Mesodermal cell (in vitro differentiated cells): ENCODE data around the gene PDE6A.
"Not testable (repeated sequence)": the region's sequence is repeated elsewhere in the genome, so short reads cannot be mapped to it uniquely, and the experiment has no call there.

Source experiments
- H3K27ac ChIP-seq: 2 replicates; pipeline ENCODE4 v1.7.0; 2013; ENCODE audit warnings: mild to moderate bottlenecking, low read depth, low read length, moderate library complexity; ENCODE audit not compliant: severe bottlenecking
- H3K36me3 ChIP-seq: 2 replicates; pipeline ENCODE4 v1.7.1; 2013; ENCODE audit warnings: mild to moderate bottlenecking, low read length, moderate library complexity; ENCODE audit not compliant: control insufficient read depth, insufficient read depth
- H3K4me1 ChIP-seq: one replicate; pipeline ENCODE4 v1.7.1; 2013; ENCODE audit warnings: mild to moderate bottlenecking, low read length; ENCODE audit not compliant: insufficient read depth, control insufficient read depth, poor library complexity, severe bottlenecking
- H3K4me3 ChIP-seq: 2 replicates; pipeline ENCODE4 v1.7.0; 2013; ENCODE audit warnings: low read length, control low read depth, mild to moderate bottlenecking; ENCODE audit not compliant: insufficient read depth, poor library complexity, severe bottlenecking; ENCODE audit errors: extremely low read depth
- H3K9me3 ChIP-seq: 2 replicates; pipeline ENCODE4 v1.7.1; 2013; ENCODE audit warnings: mild to moderate bottlenecking, low read length, moderate library complexity; ENCODE audit not compliant: control insufficient read depth
- WGBS, 2 experiments: methylation state at CpG; one replicate each; pipeline ENCODE4 v1.1.5; 2013; ENCODE audit warnings: missing lambda C conversion rate in 2 of 2; ENCODE audit not compliant: insufficient coverage in 2 of 2; 5-methylcytosine and 5-hydroxymethylcytosine counted together

PDE6A gene

DNA sequence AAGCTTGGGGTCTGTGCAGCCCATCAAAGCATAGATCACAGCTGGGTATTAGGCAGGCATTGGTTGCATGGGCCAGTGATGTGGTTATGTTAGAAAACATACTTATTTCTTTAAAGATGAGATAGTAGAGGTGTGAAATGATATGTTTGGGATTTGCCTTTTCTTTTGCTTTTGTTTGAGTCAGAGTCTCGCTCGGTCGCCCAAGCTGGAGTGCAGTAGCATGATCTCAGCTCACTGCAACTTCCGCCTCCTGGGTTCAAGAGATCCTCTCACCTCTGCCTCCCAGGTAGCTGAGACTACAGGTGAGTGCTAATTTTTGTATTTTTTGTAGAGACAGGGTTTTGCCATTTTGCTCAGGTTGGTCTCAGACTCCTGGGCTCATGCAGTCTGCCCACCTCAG is 84.8 kb downstream of the PDE6A start:
- no peak overlapping the region for H3K4me3 ChIP-seq
- no peak overlapping the region for H3K27ac ChIP-seq
- H3K4me1 ChIP-seq: no peaks in the 10 kb centered on the region
- no peaks in the 10 kb centered on the region for H3K9me3 ChIP-seq
- 92% methylated on average over 2 of the region's 4 CpGs; no CpG with 5 or more reads in 1 of the 2 experiments for WGBS, 2 experiments
- no peaks in the 10 kb centered on the region for H3K36me3 ChIP-seq

- not testable (repeated sequence) for H3K27ac ChIP-seq, H3K9me3 ChIP-seq, H3K36me3 ChIP-seq, H3K4me3 ChIP-seq, H3K4me1 ChIP-seq
- WGBS, 2 experiments: 96 to 100% methylated on average over 3 of the region's 6 CpGs
Observed at GRCh38 chr5:149858481-149858880, 86.1 kb downstream of the PDE6A start.

GRCh38 chr5:149857499-149857898 is 87.1 kb downstream of the PDE6A start:
- WGBS, 2 experiments: 86 to 93% methylated on average over 3 of the region's 4 CpGs
- no peak overlapping the region for H3K27ac ChIP-seq
- no peaks in the 10 kb centered on the region for H3K9me3 ChIP-seq
- no peaks in the 10 kb centered on the region for H3K4me1 ChIP-seq
- no peaks in the 10 kb centered on the region for H3K36me3 ChIP-seq
- no peak overlapping the region for H3K4me3 ChIP-seq

DNA sequence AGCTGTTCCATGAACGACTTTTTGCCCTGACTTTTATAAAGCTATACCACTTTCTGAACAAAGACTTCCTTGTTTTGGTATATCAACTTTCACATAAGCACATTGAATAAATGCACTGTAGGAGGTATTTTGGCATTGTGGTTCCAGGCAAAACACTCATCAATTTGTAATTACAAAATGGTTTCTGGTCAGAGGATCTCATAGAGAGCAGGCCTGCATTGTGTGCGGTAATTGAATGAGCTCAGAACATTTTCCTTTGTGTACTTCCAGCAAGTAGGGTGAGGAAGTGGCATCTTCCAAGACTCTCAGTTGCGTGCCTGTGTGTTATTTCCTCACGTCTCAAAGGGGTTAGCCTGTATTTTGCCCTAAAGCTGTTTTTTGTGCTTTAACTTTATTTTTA is 89.2 kb downstream of the PDE6A start:
- Histone ChIP-seq H3K4me3 (no peak overlapping the region), H3K27ac (no peak overlapping the region), H3K4me1 (no peaks in the 10 kb centered on the region), H3K36me3 (no peaks in the 10 kb centered on the region), H3K9me3 (no peaks in the 10 kb centered on the region)
- WGBS, 2 experiments: 100% methylated on average over 1 to 2 of the region's 4 CpGs

GRCh38 chr5:149854866-149855265 is 89.7 kb downstream of the PDE6A start:
- 60% methylated on average over 1 of the region's 3 CpGs; no CpG with 5 or more reads in 1 of the 2 experiments for WGBS, 2 experiments
- Histone ChIP-seq H3K4me3 (no peak overlapping the region), H3K36me3 (no peaks in the 10 kb centered on the region), H3K9me3 (no peaks in the 10 kb centered on the region), H3K4me1 (no peaks in the 10 kb centered on the region), H3K27ac (no peak overlapping the region)

- no peaks in the 10 kb centered on the region for H3K4me1 ChIP-seq
- no peaks in the 10 kb centered on the region for H3K9me3 ChIP-seq
- no peaks in the 10 kb centered on the region for H3K36me3 ChIP-seq
- no peak overlapping the region for H3K27ac ChIP-seq
- H3K4me3 ChIP-seq: no peak overlapping the region
- 92 to 100% methylated on average over 3 of the region's 3 CpGs for WGBS, 2 experiments
Observed at GRCh38 chr5:149853701-149854100, 90.9 kb downstream of the PDE6A start.

- Histone ChIP-seq H3K27ac (no peak overlapping the region), H3K4me3 (no peak overlapping the region), H3K9me3 (no peaks in the 10 kb centered on the region), H3K4me1 (no peaks in the 10 kb centered on the region), H3K36me3 (no peaks in the 10 kb centered on the region)
- WGBS, 2 experiments: 67 to 68% methylated on average over 3 of the region's 4 CpGs
Observed at GRCh38 chr5:149853331-149853648, 91.3 kb downstream of the PDE6A start.

- no peaks in the 10 kb centered on the region for H3K9me3 ChIP-seq
- no peak overlapping the region for H3K27ac ChIP-seq
- no peaks in the 10 kb centered on the region for H3K36me3 ChIP-seq
- no peak overlapping the region for H3K4me3 ChIP-seq
- H3K4me1 ChIP-seq: no peaks in the 10 kb centered on the region
- 40 to 53% methylated on average over 8 to 10 of the region's 12 CpGs for WGBS, 2 experiments
Observed at GRCh38 chr5:149852641-149853330, 91.8 kb downstream of the PDE6A start.

DNA sequence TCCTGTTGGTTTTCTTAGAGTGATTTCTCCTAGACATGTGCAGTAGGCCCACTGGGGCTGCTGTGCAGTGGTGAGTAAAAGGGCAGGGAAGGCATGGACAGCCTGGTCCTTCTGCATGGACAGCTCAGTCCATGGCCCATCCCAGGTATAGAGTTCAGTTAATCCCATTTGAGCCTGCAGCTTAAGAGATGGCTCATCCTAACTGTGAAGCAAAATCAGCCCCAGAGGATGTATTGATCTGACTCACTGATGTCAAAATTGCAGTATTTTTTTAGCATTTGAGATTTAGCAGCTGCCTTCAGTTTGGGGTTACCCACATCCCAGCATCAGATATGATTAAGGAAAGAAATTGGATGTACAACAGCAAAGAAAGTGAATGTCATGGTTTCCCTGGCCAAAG is 93.4 kb downstream of the PDE6A start:
- Histone ChIP-seq H3K9me3 (no peaks in the 10 kb centered on the region), H3K36me3 (no peaks in the 10 kb centered on the region), H3K4me3 (no peak overlapping the region), H3K4me1 (no peaks in the 10 kb centered on the region), H3K27ac (no peak overlapping the region)

GRCh38 chr5:149849966-149850910 is 94.4 kb downstream of the PDE6A start:
- H3K9me3 ChIP-seq: no peaks in the 10 kb centered on the region
- 93 to 95% methylated on average over 17 to 18 of the region's 20 CpGs for WGBS, 2 experiments
- H3K36me3 ChIP-seq: no peaks in the 10 kb centered on the region
- H3K4me3 ChIP-seq: no peak overlapping the region
- no peak overlapping the region for H3K27ac ChIP-seq
- no peaks in the 10 kb centered on the region for H3K4me1 ChIP-seq
